ENCODE measurements around the gene MRAS.
"Not testable (repeated sequence)": the region's sequence is repeated elsewhere in the genome, so short reads cannot be mapped to it uniquely, and the experiment has no call there.

Gene MRAS

DNA sequence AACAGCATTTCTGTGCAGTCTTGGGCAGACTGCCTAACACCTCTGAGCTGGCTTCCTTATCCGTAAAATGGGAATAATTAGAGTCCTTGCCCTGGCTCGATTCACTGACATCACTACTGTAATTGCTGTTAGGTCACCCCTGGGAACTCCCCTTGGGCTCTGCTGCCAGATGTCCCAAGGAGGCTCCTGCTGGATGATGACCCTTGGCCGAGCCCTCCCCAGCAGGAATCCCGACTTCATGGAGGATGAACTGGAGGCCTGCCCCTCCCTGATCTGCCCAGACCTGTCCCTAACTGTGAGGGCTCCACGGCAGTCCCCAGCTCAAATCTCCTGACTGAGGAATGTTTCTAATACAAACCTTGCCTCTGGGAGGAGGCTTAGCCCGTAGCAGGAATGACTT lies 104.1 kb downstream of the MRAS start:
- TF ChIP-seq POLR2A (IDR thresholded peaks at IDR 0.05; ENCODE audit: low read depth, low read length): no peak
- no peak for DNase-seq (ENCODE audit: insufficient read length, low spot score)
- FAIRE-seq: no peak

DNA sequence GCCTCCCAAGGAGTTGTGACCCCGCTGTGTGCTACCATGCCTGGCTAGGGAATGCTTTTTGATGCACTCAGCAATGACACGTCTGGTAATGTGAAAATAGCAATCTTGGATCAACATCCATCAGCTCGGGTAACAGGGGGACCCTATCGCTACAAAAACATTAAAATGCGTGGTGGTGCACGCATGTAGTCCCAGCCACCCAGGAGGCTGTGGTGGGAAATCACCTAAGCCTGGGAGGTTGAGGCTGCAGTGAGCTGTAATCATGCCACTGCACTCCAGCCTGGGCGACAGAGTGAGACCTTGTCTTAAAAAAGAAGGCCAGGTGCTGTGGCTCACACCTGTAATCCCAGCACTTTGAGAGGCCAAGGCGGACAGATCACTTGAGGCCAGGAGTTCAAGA lies 105.6 kb downstream of the MRAS start:
- not testable (repeated sequence) for FAIRE-seq; DNase-seq (ENCODE audit: insufficient read length, low spot score)
